ENCODE results near the gene FKBP1A. TPM values are rescaled to one million over a fixed set of nuclear protein-coding genes. Genes with fewer than 3 reads are reported as not detected.
A peak's percentile ranks its signal among the peaks of the same experiment; 100 is the strongest.

The FKBP1A gene
- total RNA-seq, 1 experiment from 2014 or later = 196 TPM

DNA sequence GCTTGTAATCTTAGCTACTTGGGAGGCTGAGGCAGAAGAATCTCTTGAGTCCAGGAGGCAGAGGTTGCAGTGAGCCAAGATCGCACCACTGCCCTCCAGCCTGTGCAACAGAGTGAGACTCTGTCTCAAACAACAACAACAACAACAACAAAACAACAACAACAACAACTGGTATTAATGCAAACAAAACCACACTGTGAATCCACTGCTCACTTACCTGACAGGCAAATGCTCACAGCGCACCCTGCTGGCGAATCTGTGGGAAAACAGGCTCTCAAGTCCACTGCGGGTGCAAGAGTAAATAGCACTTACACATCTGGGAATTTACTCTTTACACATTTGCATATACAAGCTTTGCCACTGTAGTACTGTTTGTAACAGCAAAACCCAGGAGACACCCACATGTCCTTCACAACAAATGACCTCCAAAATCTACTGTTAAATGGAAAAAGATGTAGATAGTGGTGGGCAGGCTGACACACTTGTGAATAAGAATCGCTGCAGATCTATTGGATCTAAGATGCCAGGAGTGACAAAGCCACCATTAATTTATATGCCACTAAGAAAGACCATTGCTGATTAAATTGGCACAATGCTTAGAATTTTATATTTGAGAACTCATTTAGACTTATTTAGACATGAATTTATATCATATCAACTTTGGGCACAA lies 44.5 kb upstream of the FKBP1A start:
- Histone ChIP-seq H3K23ac (ENCODE audit: insufficient read length, low read depth, low read length) (no peak overlapping the region), H3K9ac (ENCODE audit: extremely low read depth, insufficient read length, low read length) (no peak overlapping the region), H4K91ac (ENCODE audit: insufficient read length, low read depth, low read length) (no peak overlapping the region), H3K23me2 (ENCODE audit: insufficient read length, low read depth, low read length, poor library complexity, severe bottlenecking) (no peaks in the 10 kb centered on the region), H3K27ac (ENCODE audit: insufficient read length, low read depth, low read length) (no peak overlapping the region), H2BK12ac (ENCODE audit: insufficient read length, low read depth, low read length) (no peak overlapping the region), H4K5ac (ENCODE audit: insufficient read length, low read depth, low read length) (no peak overlapping the region), H3K79me1 (ENCODE audit: insufficient read depth, low read depth, low read length, poor library complexity, severe bottlenecking) (no peaks in the 10 kb centered on the region), H4K8ac (replicated peaks; ENCODE audit: insufficient read length, low read depth, low read length) (no peak overlapping the region), H2AK5ac (ENCODE audit: insufficient read length, low read length) (no peak overlapping the region), H3K4ac (ENCODE audit: low read depth, low read length) (no peak overlapping the region), H3K27me3 (ENCODE audit: insufficient read depth, low read length) (no peaks in the 10 kb centered on the region), H2BK15ac (ENCODE audit: low read depth, low read length) (no peak overlapping the region), H2BK20ac (ENCODE audit: low read depth, low read length, poor library complexity, severe bottlenecking) (no peak overlapping the region), H3K14ac (ENCODE audit: insufficient read depth, low read length) (no peak overlapping the region), H3T11ph (ENCODE audit: low read length) (no peak overlapping the region), H2BK5ac (ENCODE audit: insufficient read length, low read length) (no peak overlapping the region), H3K4me2 (ENCODE audit: insufficient read depth, insufficient read length, low read length) (no peak overlapping the region), H3K79me2 (ENCODE audit: insufficient read depth, low read length) (no peaks in the 10 kb centered on the region), H3K4me1 (ENCODE audit: insufficient read depth, low read length) (no peaks in the 10 kb centered on the region), H2BK120ac (ENCODE audit: low read depth, low read length, poor library complexity, severe bottlenecking) (no peak overlapping the region), H2AFZ (ENCODE audit: low read length) (no peak overlapping the region), H4K20me1 (ENCODE audit: control insufficient read depth, insufficient read depth, insufficient read length) (no peaks in the 10 kb centered on the region), H3K56ac (ENCODE audit: insufficient read length, low read depth, low read length) (no peak overlapping the region), H3K18ac (ENCODE audit: insufficient read length, low read depth, low read length) (no peak overlapping the region), H3K9me3 (ENCODE audit: control insufficient read depth, low read depth, low read length) (peaks cover 11% of the 10 kb centered on the region)
- Mint-ChIP-seq H3K4me1 (peaks cover 7 to 27% of the 10 kb centered on the region in 2 experiments), H3K27me3 (ENCODE audit: low read depth) (no peaks in the 10 kb centered on the region; the same call in 1 of the 2 replicates), H3K4me3 (no peak overlapping the region), H3K27ac (peak overlapping the region in 2 of 3 experiments; percentile 49 to 93; a peak in 3 of 7 replicates), H3K36me3 (ENCODE audit: insufficient read depth in 1 of 3, low read depth in 3 of 3) (peaks cover 17 to 28% (median 28%) of the 10 kb centered on the region in 3 experiments), H3K9me3 (peaks cover 21 to 22% of the 10 kb centered on the region in 2 experiments)
- TF ChIP-seq, protein P1, sequence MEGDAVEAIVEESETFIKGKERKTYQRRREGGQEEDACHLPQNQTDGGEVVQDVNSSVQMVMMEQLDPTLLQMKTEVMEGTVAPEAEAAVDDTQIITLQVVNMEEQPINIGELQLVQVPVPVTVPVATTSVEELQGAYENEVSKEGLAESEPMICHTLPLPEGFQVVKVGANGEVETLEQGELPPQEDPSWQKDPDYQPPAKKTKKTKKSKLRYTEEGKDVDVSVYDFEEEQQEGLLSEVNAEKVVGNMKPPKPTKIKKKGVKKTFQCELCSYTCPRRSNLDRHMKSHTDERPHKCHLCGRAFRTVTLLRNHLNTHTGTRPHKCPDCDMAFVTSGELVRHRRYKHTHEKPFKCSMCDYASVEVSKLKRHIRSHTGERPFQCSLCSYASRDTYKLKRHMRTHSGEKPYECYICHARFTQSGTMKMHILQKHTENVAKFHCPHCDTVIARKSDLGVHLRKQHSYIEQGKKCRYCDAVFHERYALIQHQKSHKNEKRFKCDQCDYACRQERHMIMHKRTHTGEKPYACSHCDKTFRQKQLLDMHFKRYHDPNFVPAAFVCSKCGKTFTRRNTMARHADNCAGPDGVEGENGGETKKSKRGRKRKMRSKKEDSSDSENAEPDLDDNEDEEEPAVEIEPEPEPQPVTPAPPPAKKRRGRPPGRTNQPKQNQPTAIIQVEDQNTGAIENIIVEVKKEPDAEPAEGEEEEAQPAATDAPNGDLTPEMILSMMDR (conservative IDR thresholded peaks at IDR 0.05) = peak; percentile 93
- no CpG with 5 or more reads among the region's 5 CpGs for WGBS (ENCODE audit: extremely low coverage, insufficient read length, low lambda C conversion rate)
- DNase-seq = peak; percentile 79

All from H9 (cell line).